Nucleus accumbens (tissue), 56 donors: ENCODE data around the gene SMYD3.

Experiments
- DNase-seq, 56 donors: peaks; one replicate each; lab custom pipeline; 2025; lab: John Stamatoyannopoulos, UW

SMYD3 gene

GRCh38 chr1:246221485-246222255 lies 285.4 kb downstream of the SMYD3 start:
- DNase-seq = no peak

DNA sequence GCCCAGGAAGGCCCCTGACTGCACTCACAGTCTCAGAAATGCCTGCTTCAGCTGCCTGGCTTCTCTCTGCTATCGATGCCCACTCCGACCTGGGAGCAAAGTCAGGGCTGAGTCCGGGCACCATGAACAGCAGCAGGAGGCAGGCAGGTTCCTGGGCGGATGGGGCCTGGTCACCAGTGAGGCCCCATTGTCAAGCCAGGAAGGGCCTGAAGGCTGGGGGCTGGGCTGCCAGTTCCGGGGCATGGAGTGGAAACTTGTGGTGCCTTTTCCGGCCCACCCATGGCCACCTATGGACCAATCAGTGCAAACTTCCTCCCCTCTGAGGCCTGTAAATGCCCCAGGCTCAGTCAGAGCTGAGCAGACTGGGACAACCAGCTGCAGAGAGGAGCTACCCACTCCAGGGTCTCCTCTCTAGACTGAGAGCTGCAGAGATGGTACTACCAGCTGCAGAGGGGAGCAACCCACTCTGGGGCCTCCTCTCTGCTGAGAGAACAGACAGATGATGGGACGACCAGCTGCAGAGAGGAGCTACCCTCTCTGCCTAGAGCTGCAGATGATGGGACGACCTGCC lies 286.5 kb downstream of the SMYD3 start:
- DNase-seq = no peak

- peak in 2 of 56 donors; percentile 11 to 22 for DNase-seq
Observed at GRCh38 chr1:246219508-246220030, 287.5 kb downstream of the SMYD3 start.

GRCh38 chr1:246218686-246219085 lies 288.4 kb downstream of the SMYD3 start:
- no peak for DNase-seq

DNA sequence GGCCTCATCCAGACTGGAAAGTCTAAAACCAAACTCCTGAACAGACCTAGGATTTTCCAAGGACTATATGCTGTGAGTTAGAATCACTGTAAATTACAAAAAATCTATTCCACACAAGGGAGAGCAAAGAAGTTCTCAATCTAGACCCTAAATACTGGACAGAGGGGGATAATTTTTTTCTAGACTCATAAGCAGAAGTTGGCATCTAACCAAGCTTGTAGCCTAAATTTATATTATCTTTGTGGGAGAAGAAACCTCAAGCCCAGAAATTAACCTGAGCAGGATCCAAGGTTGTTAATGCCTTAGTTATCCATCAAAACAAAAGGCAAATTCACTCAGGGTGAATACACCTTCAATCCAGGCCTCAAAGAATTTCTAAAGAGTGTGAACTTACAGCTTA lies 290.2 kb downstream of the SMYD3 start:
- DNase-seq = no peak

DNA sequence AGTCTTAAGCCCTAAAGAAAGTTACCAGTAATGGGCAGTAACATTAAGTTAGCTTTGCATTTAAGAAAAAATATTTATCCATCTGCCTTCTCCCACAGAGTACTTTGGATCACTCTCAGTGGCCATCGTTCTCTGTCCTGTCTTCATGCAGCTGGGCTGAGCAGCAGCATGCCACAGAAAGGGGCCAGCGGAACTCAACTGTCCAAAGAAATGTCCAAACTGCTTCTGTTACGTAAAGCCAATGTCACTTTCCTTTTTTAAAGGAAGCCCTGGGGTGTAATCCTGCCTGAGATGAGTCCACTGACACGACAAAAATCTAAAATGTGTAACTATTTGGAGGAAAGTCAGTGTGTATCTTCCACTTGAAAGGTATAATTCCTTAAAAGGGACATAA lies 291.6 kb downstream of the SMYD3 start:
- peak in 1 of 56 donors; percentile 7 for DNase-seq

- peak in 4 of 56 donors; percentile 9 to 19 (median 14) for DNase-seq
Observed at GRCh38 chr1:246214708-246215509, 292.2 kb downstream of the SMYD3 start.

DNA sequence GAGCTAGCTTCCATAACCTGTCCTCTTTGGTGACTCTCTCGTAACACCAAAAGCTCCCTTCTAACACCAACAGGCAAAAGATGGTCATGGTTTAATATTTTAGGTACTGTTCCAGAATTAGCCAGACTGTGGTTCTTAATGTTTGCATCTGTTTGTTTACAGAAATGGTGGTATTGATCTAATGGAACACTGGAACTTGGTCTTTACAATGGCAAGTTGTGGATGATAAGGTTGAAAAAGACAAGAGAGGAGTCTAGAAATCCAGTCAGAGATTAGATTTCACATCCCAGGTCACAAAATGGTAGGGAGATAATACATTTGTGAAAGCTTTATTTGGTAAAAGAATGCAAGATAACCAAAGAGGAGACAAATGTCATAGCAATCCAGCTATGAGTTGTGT lies 293.1 kb downstream of the SMYD3 start:
- no peak for DNase-seq

DNA sequence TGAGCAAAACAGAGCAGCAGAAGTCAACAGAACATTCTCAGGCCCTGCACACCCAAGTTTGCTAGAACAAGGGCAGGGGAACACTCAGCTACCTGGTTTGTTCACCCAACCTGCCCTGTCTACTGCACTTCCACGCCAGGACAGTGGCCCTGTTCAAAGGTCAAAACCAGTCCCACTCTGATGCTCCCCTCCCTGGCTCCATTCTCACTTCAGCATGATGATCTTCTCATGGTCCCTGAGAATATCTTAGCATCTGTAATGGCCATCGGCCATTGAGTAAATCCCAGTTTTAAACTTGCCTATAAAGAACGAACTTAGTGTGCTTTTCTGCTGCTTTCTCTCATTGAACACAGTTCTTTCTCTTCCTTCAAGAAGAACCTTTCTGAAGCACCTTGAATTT lies 293.6 kb downstream of the SMYD3 start:
- DNase-seq = no peak

DNA sequence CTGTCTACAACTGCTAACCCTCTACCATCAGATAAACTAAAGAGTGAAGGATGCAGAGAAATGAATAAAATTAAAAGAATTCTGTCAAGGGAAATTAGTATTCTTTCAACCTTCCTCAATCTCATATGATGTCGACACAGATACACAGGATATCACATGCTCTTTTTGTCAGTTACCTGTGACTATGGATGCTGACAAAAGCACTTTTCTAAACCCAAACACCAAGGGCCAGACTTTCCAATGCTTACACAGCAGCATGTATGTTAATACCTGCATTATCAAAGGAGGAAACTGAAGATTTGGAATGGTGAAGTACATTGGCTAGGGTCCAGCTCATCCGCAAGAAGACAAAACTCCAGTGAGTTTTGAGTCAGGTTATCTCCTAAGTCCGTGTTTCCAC lies 294.0 kb downstream of the SMYD3 start:
- no peak for DNase-seq

DNA sequence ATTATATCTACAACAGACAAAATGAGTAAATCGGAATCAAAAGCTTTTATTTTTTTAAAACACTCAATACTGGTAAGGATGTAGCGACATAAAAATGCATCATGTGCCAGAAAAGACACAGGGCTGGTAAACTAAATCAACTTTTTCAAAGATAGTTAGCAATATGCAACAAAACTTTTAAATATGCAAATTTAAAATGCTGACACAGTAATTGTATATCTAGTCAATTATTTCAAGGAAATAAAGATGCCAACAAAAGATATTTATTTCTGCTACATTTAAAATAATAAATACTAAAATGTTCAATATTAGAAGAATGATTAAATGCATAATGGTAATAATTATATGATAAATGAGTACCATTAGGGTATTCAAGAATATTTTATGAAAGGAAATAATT lies 295.1 kb downstream of the SMYD3 start:
- DNase-seq = no peak

DNA sequence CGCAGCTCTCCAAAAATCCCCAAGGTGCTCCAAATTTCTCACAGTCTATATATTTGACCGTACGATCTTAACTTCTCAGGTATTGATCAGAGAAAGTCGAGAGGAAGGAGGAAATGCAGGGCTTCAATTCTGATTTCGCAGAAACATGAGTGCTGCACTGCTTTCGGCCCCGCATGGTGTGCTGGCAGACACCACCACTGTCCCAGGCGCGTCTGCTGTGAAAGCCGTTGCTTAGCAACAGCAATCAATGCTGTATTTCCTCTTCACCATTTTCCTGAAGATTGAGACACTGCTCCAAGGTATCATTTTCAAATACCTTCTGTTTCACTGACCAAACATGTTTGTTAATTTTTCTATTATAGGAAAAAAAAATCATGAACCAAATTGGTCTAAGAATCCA lies 296.3 kb downstream of the SMYD3 start:
- peak in 6 of 56 donors; percentile 17 to 44 (median 27) for DNase-seq

DNA sequence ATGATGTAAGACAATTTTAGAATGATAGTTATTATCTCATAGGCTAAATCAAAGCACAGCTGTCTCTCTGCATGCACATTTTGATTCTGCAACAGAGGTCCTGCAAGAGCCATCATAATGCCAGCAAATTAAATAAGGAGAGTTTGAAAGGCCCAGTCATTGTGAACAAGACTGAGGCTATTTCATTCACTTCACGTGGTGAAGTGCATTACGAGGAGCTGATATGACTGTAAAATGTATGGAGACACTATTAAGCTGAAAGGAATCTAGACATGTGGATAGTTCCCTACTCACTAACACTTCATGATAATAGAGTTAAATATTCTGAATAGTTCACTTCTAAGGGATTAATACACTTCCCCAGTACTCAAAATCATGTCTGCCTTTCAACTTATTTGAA lies 299.0 kb downstream of the SMYD3 start:
- DNase-seq = no peak

DNA sequence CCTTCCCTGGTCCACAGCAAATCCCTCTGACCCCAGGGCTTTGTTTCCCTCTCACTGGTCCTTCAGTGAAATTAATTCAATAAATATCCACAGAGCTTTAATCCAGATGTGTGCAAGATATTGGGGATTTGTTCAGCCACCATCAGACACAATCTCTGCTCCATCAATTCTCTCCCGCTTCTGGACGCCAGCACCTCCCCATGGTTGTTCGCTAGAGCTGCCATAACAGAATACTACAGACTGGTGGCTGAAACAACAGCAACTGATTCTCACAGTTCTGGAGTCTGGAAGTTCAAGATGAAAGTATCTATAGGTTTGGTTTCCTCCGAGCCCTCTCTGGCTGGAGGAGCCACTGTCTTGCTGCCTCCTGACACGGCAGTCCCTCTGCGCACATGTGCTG lies 303.9 kb downstream of the SMYD3 start:
- no peak for DNase-seq

DNA sequence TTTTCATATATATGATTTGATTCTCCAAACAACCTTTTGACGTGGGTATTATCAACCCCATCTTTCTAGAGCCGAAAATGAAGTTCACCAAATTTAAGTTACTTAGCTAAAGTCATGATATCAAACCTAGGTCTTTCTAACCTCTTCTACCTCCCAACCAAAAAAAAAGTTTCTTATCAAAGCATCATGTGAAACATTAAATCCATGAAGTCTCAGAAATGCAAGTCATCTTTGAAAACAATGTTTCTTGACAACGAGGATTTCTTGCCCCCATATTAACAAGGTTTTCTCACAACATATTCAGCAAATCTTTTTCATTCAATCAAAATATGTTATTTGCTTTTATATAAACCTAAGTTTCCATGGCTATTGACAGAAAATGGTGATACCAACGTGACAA lies 306.3 kb downstream of the SMYD3 start:
- no peak for DNase-seq

DNA sequence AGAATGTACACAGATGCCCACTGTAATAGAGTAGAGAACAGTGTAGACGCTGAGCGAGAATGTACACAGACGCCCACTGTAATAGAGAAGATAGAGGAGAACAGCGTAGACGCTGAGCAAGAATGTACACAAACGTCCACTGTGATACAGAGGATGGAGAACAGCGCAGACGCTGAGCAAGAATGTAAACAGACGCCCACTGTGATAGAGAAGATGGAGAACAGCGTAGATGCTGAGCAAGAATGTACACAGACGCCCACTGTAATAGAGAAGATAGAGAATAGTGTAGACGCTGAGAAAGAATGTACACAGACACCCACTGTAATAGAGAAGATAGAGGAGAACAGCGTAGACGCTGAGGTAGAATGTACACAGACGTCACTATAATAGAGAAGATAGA lies 306.9 kb downstream of the SMYD3 start:
- no peak for DNase-seq

DNA sequence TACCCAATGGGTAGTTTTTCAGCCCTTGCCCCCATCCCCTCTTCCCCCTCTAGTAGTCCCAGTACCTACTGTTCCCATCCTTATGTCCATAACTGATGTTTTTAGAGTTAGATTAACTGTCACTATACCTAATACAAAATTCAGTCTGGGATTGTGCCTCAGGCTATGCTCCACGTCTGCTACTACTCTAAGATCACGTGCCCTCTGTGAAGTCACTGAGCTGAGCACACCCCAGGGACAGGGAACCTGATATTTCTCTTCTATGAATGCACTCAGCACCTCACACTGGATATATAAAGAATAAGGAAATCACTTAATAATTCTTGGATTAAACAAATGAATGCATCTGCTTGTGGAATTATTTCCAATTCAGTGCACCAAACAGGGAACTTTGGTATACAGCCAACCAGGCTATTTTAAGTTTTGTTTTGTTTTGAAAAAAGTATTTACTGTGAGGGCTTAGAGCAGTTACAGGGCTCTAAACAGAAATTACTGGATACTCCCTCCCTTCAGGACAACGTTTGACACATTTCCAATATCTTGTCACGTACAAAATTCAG lies 307.9 kb downstream of the SMYD3 start:
- no peak for DNase-seq

- DNase-seq = no peak
Observed at GRCh38 chr1:246198115-246198816, 308.8 kb downstream of the SMYD3 start.

- DNase-seq = no peak
Observed at GRCh38 chr1:246197076-246197475, 310.0 kb downstream of the SMYD3 start.

DNA sequence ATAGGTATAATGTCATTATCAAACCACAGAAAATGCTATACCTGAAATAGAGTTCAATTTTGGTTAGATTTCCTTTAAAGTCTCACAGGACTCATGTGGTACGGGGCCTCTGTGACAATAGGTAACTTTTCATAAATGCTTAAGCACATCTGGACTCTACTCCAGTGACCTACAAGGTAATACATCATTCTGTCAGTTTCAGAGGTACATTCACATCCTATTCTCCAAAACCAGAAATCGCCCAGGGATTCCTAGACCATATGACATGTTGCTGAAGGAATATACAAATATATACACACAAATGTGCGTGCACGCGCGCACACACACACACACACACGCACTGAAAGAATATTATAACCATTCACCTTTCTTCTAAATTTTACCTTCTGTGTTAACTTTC lies 311.8 kb downstream of the SMYD3 start:
- no peak for DNase-seq
